GM18870 (cell line): ENCODE results near the gene ZFYVE19.

Source experiments
- ATAC-seq: cut with Tn5 transposase; IDR thresholded peaks from one replicate; pipeline ENCODE4 v1.9.1; 2021; ENCODE audit warnings: moderate library complexity; ENCODE audit not compliant: unreplicated experiment

ZFYVE19 gene

DNA sequence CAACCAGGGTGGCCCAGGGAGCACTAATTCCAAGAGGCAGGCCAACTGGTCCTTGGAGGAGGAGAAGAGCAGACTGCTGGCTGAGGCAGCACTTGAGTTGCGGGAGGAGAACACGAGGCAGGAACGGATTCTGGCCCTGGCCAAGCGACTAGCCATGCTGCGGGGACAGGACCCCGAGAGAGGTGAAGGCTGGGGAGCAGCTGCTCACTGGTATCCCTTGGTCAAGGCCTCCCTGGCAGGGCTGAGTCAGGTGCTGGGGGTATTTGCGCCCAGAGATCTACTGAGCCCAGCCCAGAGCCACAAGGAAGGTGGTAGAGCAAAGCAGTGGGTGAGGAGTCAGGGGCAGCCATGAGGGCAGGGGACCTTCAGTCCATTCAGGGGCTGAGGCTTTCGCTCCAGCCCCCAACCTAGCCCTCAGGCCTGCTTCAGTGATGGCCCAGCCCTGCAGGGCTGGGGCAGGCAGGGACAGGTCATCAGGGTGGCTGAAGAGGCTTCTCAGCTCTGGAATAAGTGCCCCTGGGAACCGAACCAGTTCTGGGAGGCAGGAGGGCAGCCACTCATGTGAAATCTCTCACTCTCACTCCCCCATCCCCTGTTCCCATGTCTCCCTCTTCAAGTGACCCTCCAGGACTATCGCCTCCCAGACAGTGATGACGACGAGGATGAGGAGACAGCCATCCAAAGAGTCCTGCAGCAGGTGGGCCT is 6.0 kb downstream of the ZFYVE19 start:
- no peak for ATAC-seq

DNA sequence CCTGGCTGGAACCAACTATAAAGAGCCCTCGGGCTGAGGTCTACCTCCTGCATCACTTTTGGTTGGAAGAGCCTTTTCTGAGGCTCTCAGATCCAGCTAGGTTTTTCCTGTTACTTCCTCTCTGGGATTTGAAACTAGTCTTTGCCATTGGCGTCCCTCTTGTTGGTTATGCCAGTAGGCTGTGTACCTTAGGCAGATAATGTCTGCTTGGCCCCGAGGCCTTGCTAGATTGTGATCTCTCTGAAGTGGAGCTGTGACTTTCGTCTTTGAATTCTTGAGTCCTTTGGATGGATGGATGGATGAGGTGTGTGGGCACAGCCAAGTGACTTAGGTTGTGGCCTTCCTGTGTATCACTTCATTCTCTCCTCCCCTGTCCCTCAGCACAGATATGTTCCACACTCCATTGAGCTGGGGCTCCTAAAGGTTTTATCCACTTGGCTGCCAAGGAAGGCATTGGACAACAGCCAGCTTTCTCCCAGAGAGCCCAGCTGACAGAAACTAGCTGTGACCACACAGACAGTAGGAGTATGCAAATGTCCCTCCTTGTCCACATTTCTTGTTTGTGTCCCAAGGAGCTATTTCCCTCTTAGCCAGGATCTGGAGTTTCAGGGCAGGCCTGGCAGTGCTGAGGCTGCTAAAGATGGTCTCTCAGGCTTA is 8.3 kb downstream of the ZFYVE19 start:
- no peak for ATAC-seq

GRCh38 chr15:40819048-40819447 is 12.2 kb downstream of the ZFYVE19 start:
- no peak for ATAC-seq

GRCh38 chr15:40821195-40821594 is 14.3 kb downstream of the ZFYVE19 start:
- no peak for ATAC-seq

- ATAC-seq: no peak
These were observed 16.9 kb downstream of the ZFYVE19 start for GRCh38 chr15:40823572-40824343.

DNA sequence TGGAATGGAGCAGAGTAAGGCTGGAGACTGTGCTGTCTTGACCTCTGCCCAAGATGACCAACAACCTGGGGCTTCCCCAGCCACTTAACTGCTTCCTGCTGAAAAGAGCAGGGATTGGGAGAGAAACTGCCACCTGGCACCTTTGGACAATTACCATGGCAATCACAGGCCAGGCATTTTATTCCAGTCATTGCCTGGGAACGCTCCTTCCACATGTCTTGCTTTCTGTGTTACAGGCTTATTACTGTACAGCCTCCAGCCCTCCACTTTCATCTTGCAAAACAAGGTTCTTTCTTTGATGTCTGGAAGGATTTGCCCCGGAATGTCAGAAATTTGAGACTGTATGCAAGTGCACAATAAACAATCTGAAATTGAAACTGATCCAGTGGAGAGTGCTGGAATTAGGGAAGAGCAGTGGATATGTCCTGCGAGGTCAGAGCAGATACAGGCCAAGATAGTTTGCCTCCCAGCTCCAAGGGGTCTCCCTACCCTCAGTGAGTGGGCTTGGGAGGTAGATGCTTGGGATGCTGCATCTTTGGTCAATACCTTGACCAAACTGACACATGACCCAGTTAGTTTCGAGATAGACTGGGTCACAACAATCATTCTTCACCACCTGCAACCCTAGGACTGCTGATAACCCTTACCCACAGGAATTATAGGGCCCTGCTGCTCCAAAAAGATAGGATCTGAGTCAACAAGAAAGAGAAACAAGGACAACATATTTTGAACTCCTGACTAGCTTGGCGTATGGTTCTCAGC is 19.0 kb downstream of the ZFYVE19 start:
- ATAC-seq: no peak

DNA sequence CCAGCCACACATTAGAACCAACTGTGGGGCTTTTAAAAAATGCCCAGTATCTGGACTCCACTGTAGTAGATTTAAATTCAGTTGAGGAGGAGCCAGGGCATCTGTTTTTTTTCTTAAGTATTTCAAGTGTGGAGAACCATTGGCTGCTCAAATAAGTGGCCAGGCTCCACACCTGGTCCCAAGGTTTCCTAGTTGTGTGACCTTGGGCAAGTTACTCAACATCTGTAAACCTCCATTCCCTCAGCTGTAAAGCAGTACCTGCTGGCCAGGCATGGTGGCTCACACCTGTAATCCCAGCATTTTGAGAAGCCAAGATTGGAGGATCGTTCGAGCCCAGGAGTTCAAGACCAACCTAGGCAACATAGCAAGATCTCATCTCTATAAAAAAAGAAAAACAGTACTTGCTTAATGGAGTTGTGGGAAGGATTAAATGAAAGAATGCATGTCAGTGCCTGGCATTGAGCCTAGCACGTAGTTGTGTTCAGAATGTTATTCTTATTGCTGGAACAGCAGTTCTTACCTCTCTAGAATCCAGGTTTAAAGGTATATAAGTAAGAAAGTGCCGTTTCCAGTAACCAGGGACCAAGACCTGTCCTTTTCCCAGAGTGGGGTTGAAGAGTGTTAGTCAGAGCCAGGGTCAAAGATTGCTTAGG is 19.7 kb downstream of the ZFYVE19 start:
- ATAC-seq: no peak

GRCh38 chr15:40828447-40829036 is 21.7 kb downstream of the ZFYVE19 start, which contains the start of gene PPP1R14D:
Gene PPP1R14D (minus strand): TSS chr15:40828708. CDS start chr15:40828641, 67 bp downstream.
- no peak for ATAC-seq

- no peak for ATAC-seq
These were observed 22.2 kb downstream of the ZFYVE19 start for GRCh38 chr15:40829115-40829514.

DNA sequence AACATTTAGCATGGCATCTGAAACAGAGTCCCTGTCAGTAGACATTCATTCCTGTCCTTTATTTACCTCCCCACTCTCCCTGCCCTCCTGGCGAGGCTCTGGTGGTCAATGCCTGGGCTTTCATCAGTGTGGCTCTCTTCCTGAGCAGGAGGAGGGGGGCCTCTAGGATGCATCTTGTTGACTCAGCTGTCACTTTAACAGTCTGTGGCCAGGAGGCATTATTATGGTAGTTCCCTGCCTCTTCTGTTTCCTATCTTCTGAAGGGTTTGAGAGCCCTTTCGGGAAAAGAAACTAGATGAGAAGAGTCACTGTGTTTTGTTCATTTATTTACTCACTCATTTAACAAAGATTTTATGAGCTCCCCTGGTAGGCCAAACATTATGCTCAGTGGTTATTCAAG is 24.0 kb downstream of the ZFYVE19 start:
- ATAC-seq: no peak

DNA sequence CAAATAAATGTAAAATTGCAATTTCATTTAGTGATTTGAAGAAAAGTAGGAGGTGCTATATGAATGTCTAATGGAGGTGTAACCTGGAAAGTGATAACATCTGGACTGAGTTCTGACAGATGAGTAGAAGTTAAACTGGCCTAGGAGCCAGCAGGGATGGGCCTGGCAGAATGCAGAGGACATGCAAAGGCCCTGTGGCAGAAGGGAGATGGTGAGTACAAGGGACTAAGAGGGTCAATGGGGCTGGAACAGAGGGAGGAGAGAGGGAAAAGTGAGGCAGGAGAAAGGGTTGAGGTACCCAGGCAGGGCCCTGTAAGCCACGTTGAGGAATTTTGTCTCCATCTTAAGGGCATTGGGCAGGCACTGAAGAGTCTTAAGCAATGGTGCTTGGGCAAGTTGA is 25.0 kb downstream of the ZFYVE19 start:
- ATAC-seq: no peak

GRCh38 chr15:40832903-40833302 is 26.0 kb downstream of the ZFYVE19 start:
- ATAC-seq: no peak

GRCh38 chr15:40836020-40836419 is 29.1 kb downstream of the ZFYVE19 start:
- no peak for ATAC-seq

- ATAC-seq: no peak
These were observed 31.9 kb downstream of the ZFYVE19 start for GRCh38 chr15:40838756-40839155.

GRCh38 chr15:40841741-40842140 is 34.9 kb downstream of the ZFYVE19 start:
- ATAC-seq: no peak

- no peak for ATAC-seq
These were observed 36.5 kb downstream of the ZFYVE19 start for GRCh38 chr15:40843261-40843884.

DNA sequence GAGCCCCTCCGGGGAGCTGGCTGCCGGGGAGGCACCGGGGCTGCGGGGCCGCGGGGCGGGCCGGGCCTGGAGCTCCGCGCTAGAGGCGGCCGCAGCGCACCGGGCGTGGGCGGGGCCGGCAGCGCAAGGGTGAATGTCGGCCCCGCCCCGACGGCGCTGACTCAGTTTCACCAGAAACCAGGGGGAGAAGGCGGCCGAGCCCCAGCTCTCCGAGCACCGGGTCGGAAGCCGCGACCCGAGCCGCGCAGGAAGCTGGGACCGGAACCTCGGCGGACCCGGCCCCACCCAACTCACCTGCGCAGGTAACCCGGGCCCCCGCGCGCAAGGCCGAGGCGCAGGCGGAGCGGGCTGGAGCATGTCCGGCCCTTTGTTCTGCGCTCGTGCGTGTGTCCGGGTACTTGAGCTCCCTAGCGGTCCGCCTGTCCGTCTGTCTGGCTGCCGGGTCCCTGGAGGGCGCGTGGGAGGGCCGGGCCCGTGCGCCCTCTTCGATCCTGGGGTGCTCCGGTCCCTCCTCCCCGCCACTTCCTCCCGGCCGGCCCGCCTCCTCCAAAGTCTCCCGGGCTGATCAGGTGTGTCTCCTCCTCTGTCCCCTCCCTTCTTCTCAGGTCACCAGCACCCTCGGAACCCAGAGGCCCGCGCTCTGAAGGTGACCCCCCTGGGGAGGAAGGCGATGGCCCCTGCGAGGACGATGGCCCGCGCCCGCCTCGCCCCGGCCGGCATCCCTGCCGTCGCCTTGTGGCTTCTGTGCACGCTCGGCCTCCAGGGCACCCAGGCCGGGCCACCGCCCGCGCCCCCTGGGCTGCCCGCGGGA is 37.2 kb downstream of the ZFYVE19 start, which contains the start of gene SPINT1:
Gene SPINT1, plus strand, starts transcription at position 164 of the 811 bp plus-strand sequence. Its CDS starts 507 bp downstream, at position 671.
- ATAC-seq: no peak

DNA sequence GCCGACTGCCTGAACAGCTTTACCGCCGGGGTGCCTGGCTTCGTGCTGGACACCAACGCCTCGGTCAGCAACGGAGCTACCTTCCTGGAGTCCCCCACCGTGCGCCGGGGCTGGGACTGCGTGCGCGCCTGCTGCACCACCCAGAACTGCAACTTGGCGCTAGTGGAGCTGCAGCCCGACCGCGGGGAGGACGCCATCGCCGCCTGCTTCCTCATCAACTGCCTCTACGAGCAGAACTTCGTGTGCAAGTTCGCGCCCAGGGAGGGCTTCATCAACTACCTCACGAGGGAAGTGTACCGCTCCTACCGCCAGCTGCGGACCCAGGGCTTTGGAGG is 37.8 kb downstream of the ZFYVE19 start:
- no peak for ATAC-seq

- no peak for ATAC-seq
These were observed 38.1 kb downstream of the ZFYVE19 start for GRCh38 chr15:40845036-40845435.
